Measurements from ENCODE around the gene LCP2. TPM values are rescaled to one million over a fixed set of nuclear protein-coding genes. Genes with fewer than 3 reads are reported as not detected.

Gene LCP2
- total RNA-seq, 1 experiment from 2014 or later, result not detected

DNA sequence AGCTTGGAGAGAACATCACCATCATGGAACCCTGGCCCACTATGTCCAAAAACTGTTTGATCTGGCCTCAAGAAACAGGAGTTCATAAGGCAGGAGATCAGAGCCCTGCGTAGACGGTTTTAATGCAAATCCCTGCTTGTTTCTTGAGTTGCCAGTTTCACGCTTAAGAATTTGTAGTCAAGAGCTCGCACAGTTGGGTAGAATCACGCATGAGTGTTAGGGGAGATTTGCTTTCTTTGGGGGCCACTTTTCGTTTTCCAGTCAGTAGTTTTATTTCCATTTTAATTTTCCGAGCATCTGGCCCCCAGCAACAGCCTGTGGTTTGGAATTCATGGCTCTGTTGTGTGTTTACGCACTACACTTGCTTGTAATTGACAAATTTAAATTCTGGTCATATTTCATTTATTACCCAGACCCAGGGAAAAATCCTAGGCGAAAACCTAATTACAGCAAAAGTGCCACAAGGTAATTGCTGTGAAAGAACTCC lies 71.4 kb downstream of the LCP2 start:
- Histone ChIP-seq H3K9me3 (ENCODE audit: insufficient read depth, low read depth) (no peaks in the 10 kb centered on the region), H3K4me1 (replicated peaks; ENCODE audit: insufficient read depth) (no peaks in the 10 kb centered on the region), H4K20me1 (ENCODE audit: insufficient read depth) (no peaks in the 10 kb centered on the region), H3K4me3 (no peak overlapping the region), H3K4me2 (no peak overlapping the region), H3K27me3 (ENCODE audit: insufficient read depth, low read depth) (no peaks in the 10 kb centered on the region), H3K79me2 (ENCODE audit: low read depth) (no peaks in the 10 kb centered on the region), H2AFZ (no peak overlapping the region), H3F3A (ENCODE audit: insufficient read depth, low read depth) (no peaks in the 10 kb centered on the region), H3K36me3 (ENCODE audit: low read depth) (no peaks in the 10 kb centered on the region), H3K9me2 (ENCODE audit: insufficient read depth) (no peaks in the 10 kb centered on the region), H3K27ac (no peak overlapping the region)
- ChIA-PET CTCF (interaction anchor here (0.6 to 1.0 kb wide), 3 partner anchors 202 to 515 kb away, joined by 3 to 6 read pairs (median 3); no protein-coding TSS in a partner anchor), POLR2A (ENCODE audit: unreplicated experiment) (no interaction called here)
- no peak for DNase-seq
- intact Hi-C loops (cut with micrococcal nuclease; ENCODE audit: unreplicated experiment), result loop anchor here (1.0 kb wide), 2 partner anchors 195 to 407 kb away; no protein-coding TSS in a partner anchor
- TF ChIP-seq, protein P1, sequence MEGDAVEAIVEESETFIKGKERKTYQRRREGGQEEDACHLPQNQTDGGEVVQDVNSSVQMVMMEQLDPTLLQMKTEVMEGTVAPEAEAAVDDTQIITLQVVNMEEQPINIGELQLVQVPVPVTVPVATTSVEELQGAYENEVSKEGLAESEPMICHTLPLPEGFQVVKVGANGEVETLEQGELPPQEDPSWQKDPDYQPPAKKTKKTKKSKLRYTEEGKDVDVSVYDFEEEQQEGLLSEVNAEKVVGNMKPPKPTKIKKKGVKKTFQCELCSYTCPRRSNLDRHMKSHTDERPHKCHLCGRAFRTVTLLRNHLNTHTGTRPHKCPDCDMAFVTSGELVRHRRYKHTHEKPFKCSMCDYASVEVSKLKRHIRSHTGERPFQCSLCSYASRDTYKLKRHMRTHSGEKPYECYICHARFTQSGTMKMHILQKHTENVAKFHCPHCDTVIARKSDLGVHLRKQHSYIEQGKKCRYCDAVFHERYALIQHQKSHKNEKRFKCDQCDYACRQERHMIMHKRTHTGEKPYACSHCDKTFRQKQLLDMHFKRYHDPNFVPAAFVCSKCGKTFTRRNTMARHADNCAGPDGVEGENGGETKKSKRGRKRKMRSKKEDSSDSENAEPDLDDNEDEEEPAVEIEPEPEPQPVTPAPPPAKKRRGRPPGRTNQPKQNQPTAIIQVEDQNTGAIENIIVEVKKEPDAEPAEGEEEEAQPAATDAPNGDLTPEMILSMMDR (conservative IDR thresholded peaks at IDR 0.05), result no peak; the same call in 1 of the 2 replicates
- no peak for TF ChIP-seq EZH2 (IDR thresholded peaks at IDR 0.05; ENCODE audit: low read depth)
- no TSS peak for BruUV-seq (replicated peaks)

DNA sequence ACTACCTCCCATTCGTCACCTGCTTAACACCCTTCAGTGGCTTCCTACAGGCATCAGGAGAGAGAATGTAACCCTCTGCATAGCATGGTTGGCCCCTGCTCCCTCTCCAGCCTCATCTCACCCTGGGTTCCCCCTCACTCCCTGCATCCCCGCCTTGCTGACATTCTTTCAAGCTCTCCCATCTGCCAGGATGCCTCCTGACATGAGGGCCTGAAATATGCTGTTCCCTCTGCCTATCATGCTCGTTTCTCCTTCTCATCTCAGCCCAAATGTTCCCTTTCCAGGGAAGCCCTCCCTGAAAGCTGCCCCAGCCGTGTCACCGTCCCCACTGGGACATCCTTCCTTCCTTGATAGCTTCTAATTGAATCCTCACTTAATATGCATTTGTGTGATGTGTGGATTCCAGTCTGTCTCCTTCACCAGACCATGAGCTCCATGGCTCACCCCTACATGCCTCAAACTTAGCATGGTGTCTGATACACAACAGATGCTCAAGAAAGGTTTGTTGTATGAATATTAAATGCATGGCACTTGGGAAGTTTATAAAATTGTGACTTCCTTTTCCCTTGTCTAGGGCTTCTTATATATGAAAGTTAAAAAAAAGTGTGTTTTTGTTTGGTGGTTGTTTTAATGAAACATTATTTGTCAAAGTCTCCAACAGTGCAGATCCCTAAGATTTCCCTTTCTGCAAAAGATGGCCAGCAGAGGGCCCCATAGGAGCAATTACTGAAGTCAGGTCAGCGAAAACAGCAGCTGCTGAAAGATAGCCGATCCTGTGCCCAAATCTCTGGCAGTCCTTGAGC lies 72.0 kb downstream of the LCP2 start:
- Histone ChIP-seq H3F3A (ENCODE audit: insufficient read depth, low read depth) (peaks cover under 1% of the 10 kb centered on the region; the same call in 1 of the 2 replicates), H3K4me3 (no peak overlapping the region), H3K36me3 (ENCODE audit: low read depth) (no peaks in the 10 kb centered on the region), H3K4me1 (replicated peaks; ENCODE audit: insufficient read depth) (peaks cover 3% of the 10 kb centered on the region), H3K27me3 (ENCODE audit: insufficient read depth, low read depth) (no peaks in the 10 kb centered on the region), H2AFZ (no peak overlapping the region), H3K79me2 (ENCODE audit: low read depth) (no peaks in the 10 kb centered on the region), H3K9me2 (ENCODE audit: insufficient read depth) (no peaks in the 10 kb centered on the region), H4K20me1 (ENCODE audit: insufficient read depth) (no peaks in the 10 kb centered on the region), H3K4me2 (no peak overlapping the region), H3K9me3 (ENCODE audit: insufficient read depth, low read depth) (no peaks in the 10 kb centered on the region), H3K27ac (no peak overlapping the region)
- TF ChIP-seq, protein P1 (conservative IDR thresholded peaks at IDR 0.05), result peak; percentile 88
- TF ChIP-seq EZH2 (IDR thresholded peaks at IDR 0.05; ENCODE audit: low read depth), result no peak
- no TSS peak for BruUV-seq (replicated peaks)
- peak; percentile 40 to 50 for DNase-seq
- ChIA-PET CTCF (interaction anchor here (0.8 to 1.0 kb wide), 2 partner anchors 202 to 408 kb away, joined by 3 to 6 read pairs; no protein-coding TSS in a partner anchor), POLR2A (ENCODE audit: unreplicated experiment) (interaction anchor here (0.6 kb wide), 1 partner anchor 1167 kb away, joined by 4 read pairs; no protein-coding TSS in a partner anchor)
- intact Hi-C loops (cut with micrococcal nuclease; ENCODE audit: unreplicated experiment), result loop anchor here (1.0 kb wide), 2 partner anchors 196 to 408 kb away; no protein-coding TSS in a partner anchor

DNA sequence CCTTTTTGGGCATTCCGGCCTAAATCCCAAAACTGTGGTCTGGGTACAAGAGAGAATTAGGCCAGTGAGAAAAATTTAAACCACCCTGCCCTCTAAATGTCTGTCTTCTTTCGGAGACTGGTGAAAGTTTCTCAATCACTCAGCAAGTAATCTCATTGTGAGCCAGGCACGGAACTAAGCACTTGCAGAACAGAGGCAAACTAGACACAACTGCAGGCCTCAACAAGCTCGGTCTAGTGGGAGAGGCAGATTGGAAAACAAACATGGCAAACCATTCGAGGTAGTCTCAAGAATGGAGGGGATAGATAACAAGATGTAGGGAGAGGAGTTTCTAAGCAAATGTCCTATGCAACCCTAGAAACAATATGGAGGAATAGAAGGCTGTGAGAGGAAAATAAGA lies 73.7 kb downstream of the LCP2 start:
- H3F3A ChIP-seq (ENCODE audit: insufficient read depth, low read depth), result peaks cover 17% of the 10 kb centered on the region
- no peaks in the 10 kb centered on the region for H3K36me3 ChIP-seq (ENCODE audit: low read depth)
- no TSS peak for BruUV-seq (replicated peaks)
- DNase-seq, result no peak
- intact Hi-C loops (cut with micrococcal nuclease; ENCODE audit: unreplicated experiment), result no loop called here
- no peaks in the 10 kb centered on the region for H3K27me3 ChIP-seq (ENCODE audit: insufficient read depth, low read depth)
- no peaks in the 10 kb centered on the region for H4K20me1 ChIP-seq (ENCODE audit: insufficient read depth)
- no peaks in the 10 kb centered on the region for H3K9me2 ChIP-seq (ENCODE audit: insufficient read depth)
- POLR2A ChIA-PET (ENCODE audit: unreplicated experiment), result no interaction called here
- H2AFZ ChIP-seq, result no peak overlapping the region
- H3K4me2 ChIP-seq, result no peak overlapping the region
- no peak overlapping the region for H3K4me3 ChIP-seq
- peaks cover 4% of the 10 kb centered on the region; the same call in 1 of the 2 replicates for H3K9me3 ChIP-seq (ENCODE audit: insufficient read depth, low read depth)
- H3K4me1 ChIP-seq (replicated peaks; ENCODE audit: insufficient read depth), result peaks cover 17% of the 10 kb centered on the region
- H3K79me2 ChIP-seq (ENCODE audit: low read depth), result no peaks in the 10 kb centered on the region
- no peak overlapping the region for H3K27ac ChIP-seq
- TF ChIP-seq EZH2 (IDR thresholded peaks at IDR 0.05; ENCODE audit: low read depth), result no peak
- TF ChIP-seq, protein P1 (conservative IDR thresholded peaks at IDR 0.05), result no peak
- CTCF ChIA-PET, result no interaction called here
